Stimulated activated naive CD8-positive, alpha-beta T cell treated with anti-CD3 and anti-CD28 coated beads, Interleukin-15, Interleukin-2, amounts not matched to agents 100 ng/mL and 50 ng/mL, for 24 hours (primary cell): ENCODE measurements around the gene HYPK.
"Not testable (repeated sequence)": the region's sequence is repeated elsewhere in the genome, so short reads cannot be mapped to it uniquely, and the experiment has no call there.

Experiments
- H3K27ac Mint-ChIP-seq: one replicate; pipeline ENCODE4 v1.8.0; 2021; ENCODE audit warnings: mild to moderate bottlenecking, mixed read lengths
- H3K27me3 Mint-ChIP-seq: one replicate; pipeline ENCODE4 v1.8.0; 2021; ENCODE audit warnings: mixed read lengths
- H3K36me3 Mint-ChIP-seq: one replicate; pipeline ENCODE4 v1.8.0; 2021; ENCODE audit warnings: low read depth, mixed read lengths
- H3K4me1 Mint-ChIP-seq: one replicate; pipeline ENCODE4 v1.8.0; 2021; ENCODE audit warnings: low read depth, mixed read lengths
- H3K4me3 Mint-ChIP-seq: one replicate; pipeline ENCODE4 v1.8.0; 2021; ENCODE audit warnings: mild to moderate bottlenecking, mixed read lengths
- H3K9me3 Mint-ChIP-seq: one replicate; pipeline ENCODE4 v1.8.0; 2021; ENCODE audit warnings: mixed read lengths

The HYPK gene

DNA sequence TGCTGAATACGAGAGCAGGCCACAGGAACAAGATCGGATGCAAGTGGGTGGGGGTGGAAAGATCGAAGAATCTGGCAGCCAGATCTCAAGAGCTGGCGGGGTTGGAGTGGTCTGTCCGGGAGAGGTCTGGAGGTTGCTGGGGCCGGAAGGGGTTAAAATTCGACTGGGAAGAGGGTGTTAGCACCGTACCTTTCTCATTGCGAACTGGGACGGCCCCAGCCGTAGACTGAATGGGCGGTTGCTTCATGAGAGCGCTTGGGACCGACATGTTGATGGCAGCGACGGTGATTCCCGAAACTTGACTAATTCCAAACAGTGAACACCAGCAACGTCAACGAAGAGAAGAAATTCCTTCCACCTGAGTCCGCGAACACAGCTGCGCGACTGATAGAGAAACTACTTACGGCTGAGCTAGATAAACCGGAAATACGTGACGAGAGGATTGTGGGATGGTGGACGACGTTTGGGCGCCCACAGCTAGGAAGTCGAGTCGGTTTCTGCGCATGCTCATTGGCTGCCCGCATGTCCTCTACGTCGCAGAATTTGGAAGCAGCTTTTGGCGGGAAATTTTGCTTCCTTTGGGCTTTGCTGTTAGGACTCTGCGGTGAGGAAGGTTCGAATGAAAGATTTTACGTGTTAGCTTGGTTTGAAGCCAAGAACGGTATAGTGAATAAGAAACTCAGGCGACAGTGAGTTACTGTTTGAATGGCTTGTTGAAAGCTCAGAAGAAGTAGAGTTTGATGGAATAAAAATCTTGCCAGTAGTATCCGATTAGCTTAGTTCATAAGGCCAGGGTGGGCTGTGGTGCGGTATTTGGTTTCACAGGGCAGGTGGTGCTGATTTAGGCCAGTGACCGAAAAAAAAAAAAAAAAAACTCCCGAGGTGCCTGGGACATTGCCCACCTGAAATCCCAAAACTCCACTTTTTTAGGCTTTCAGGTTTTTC is 24.2 kb downstream of the HYPK start, which contains the start of gene MFAP1:
Gene MFAP1, minus strand, starts transcription at position 389 of the 945 bp plus-strand sequence. Its CDS starts 121 bp downstream, at position 268.
- H3K4me1 Mint-ChIP-seq: peaks cover 69% of the 10 kb centered on the region
- peaks cover 4% of the 10 kb centered on the region for H3K9me3 Mint-ChIP-seq
- H3K4me3 Mint-ChIP-seq: peak within 1 kb of the TSS; percentile 98
- H3K27ac Mint-ChIP-seq: peak within 1 kb of the TSS; percentile 98
- peaks cover 42% of the 10 kb centered on the region for H3K36me3 Mint-ChIP-seq
- H3K27me3 Mint-ChIP-seq: no peaks in the 10 kb centered on the region

DNA sequence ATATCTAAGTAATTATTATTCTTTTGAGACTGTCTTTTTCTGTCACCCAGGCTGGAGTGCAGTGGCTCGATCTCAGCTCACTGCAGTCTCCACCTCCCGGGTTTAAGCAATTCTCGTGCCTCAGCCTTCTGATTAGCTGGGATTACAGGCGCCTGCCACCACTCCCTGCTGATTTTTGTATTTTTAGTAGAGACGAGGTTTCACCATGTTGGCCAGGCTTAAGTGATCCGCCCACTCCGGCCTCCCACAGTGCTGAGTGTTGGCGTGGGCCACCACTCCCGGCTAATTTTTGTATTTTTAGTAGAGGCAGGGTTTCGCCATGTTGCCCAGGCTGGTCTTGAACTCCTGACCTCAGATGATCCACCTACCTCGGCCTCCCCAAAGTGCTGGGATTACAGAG is 24.9 kb downstream of the HYPK start:
- Mint-ChIP-seq H3K36me3 (peaks cover 43% of the 10 kb centered on the region), H3K4me1 (peaks cover 71% of the 10 kb centered on the region), H3K27ac (peak overlapping the region; percentile 98)
- not testable (repeated sequence) for H3K4me3 Mint-ChIP-seq, H3K9me3 Mint-ChIP-seq, H3K27me3 Mint-ChIP-seq

DNA sequence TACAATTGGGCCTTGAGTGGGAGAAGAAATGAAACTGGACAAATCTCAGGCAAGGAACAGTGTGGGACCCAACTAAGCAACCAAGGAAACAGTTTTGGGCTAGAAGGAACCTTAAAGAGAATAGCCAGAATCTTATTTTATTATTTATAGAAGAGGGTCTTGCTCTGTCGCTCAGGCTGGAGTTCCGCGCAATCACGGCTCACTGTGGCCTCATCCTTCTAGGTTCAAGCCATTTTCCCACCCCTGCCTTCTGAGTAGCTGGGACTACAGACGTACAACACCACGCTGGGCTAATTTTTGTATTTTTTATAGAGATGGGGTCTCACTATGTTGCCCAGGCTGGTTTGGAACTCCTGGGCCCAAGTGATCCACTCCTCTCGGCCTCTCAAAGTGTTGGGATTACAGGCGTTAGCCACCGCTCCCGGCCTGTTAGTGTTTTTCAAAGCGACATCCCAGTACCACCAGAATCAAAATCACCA is 25.7 kb downstream of the HYPK start:
- Mint-ChIP-seq H3K27me3 (no peaks in the 10 kb centered on the region), H3K27ac (peak overlapping the region; percentile 75), H3K9me3 (peaks cover 4% of the 10 kb centered on the region), H3K4me3 (peak overlapping the region; percentile 89), H3K4me1 (peaks cover 68% of the 10 kb centered on the region), H3K36me3 (peaks cover 41% of the 10 kb centered on the region)

DNA sequence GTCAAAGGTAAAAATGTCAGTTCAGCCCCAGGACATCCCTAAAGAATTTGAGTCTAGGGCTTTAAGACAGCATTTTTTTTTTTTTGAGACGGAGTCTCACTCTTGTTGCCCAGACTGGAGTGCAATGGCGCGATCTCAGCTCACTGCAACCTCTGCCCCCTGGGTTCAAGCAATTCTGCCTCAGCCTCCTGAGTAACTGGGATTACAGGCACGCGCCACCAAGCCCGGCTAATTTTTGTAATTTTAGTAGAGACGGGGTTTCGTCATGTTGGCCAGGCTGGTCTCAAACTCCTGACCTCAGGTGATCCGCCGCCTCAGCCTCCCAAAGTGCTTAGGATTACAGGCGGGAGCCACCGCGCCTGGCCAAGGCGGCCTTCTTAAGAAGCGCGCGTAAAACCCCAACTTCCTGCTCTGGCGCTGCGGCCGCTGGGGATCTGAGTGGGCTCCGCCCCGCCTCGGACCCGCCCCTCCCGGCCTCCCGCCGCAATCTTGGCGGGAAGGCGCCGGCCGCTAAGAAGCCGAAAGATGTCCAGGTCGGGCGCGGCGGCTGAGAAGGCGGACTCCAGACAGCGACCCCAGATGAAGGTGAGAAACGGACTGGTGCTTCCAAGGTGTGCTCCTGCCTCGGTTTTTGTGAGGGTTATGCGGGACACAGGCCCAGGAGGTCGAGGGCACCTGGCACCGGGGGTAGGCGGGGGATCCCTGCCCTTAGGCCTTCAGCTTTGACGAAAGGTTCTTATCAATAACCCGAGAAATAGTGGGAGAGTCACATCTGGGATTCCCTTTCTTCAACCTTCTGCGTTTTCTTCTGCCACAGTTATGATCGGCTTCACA is 26.3 kb downstream of the HYPK start, which contains the start of gene WDR76:
Gene WDR76, plus strand, starts transcription at position 495 of the 834 bp plus-strand sequence. Its CDS starts 31 bp downstream, at position 526.
- no peaks in the 10 kb centered on the region for H3K27me3 Mint-ChIP-seq
- H3K36me3 Mint-ChIP-seq: peaks cover 38% of the 10 kb centered on the region
- peak within 1 kb of the TSS; percentile 75 for H3K27ac Mint-ChIP-seq
- H3K4me3 Mint-ChIP-seq: peak within 1 kb of the TSS; percentile 89
- peaks cover 66% of the 10 kb centered on the region for H3K4me1 Mint-ChIP-seq
- peaks cover 4% of the 10 kb centered on the region for H3K9me3 Mint-ChIP-seq

DNA sequence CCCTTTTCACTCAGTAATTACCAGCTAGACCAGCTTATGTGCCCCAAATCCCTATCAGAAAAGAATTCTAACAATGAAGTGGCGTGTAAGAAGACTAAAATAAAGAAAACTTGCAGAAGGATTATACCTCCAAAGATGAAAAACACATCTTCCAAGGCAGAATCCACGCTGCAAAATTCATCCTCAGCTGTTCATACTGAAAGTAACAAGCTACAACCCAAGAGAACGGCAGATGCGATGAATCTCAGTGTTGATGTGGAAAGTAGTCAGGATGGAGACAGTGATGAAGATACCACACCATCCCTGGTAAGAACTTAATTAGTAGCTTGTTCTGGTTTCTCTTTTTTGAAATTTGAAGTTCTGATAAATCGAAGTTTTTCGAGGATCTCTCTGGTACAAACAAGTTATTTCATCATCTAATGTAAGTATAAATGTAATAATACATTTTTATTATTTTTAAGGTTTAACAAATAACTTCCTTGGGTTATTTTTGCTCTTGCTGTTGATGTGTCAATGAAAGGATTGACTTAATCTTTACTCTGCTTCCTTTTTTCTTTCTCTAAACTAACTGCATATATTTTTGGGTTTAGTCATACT is 27.8 kb downstream of the HYPK start:
- peaks cover 58% of the 10 kb centered on the region for H3K4me1 Mint-ChIP-seq
- H3K9me3 Mint-ChIP-seq: peaks cover 4% of the 10 kb centered on the region
- peak overlapping the region; percentile 89 for H3K27ac Mint-ChIP-seq
- peaks cover 41% of the 10 kb centered on the region for H3K36me3 Mint-ChIP-seq
- no peaks in the 10 kb centered on the region for H3K27me3 Mint-ChIP-seq
- H3K4me3 Mint-ChIP-seq: peak overlapping the region; percentile 89

DNA sequence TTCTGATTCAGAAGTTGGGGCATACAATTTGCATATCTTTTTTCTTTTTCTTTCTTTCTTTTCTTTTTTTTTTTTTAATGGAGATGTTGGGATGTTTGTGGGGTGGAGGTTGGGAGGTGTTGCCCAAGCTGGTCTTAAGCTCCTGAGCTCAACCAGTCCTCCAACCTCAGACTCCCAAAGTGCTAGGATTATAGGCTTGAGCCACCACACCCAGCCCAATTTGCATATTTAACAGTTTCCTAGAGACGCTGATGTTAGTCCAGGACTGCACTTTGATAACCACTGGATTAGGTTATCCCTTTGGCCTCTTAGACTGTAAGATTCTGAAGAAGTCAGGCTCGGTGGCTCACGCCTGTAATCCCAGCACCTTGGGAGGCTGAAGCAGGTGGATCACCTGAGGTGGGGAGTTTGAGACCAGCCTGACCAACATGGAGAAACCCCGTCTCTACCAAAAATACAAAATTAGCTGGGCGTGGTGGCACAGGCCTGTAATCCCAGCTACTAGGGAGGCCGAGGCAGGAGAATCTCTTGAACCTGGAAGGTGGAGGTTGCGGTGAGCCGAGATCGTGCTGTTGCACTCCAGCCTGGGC is 29.6 kb downstream of the HYPK start:
- Mint-ChIP-seq H3K27ac (peak overlapping the region; percentile 60), H3K4me1 (peaks cover 48% of the 10 kb centered on the region), H3K4me3 (peak overlapping the region; percentile 89), H3K36me3 (peaks cover 48% of the 10 kb centered on the region)
- not testable (repeated sequence) for H3K27me3 Mint-ChIP-seq, H3K9me3 Mint-ChIP-seq

DNA sequence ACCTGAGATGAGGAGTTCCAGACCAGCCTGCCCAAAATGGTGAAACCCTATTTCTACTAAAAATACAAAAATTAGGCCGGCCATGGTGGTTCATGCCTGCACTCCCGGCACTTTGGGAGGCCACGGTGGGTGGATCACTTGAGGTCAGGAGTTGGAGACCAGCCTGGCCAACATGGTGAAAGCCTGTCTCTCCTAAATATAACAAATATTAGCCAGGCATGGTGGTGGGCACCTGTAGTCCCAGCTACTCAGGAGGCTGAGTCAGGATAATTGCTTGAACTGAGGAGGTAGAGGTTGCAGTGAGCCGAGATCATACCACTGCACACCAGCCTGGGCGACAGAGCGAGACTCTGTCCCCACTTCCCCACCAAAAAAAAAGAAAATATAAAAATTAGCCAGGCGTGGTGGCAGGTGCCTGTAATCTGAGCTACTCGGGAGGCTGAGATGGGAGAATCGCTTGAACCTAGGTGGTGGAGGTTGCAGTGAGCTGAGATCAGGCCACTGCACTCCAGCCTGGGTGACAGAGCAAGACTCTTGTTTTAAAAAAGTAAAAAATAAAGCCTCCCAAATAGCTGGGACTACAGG is 30.4 kb downstream of the HYPK start:
- H3K9me3 Mint-ChIP-seq, H3K27me3 Mint-ChIP-seq, H3K4me3 Mint-ChIP-seq, H3K27ac Mint-ChIP-seq: not testable (repeated sequence)
- H3K36me3 Mint-ChIP-seq: peaks cover 53% of the 10 kb centered on the region
- H3K4me1 Mint-ChIP-seq: peaks cover 46% of the 10 kb centered on the region

DNA sequence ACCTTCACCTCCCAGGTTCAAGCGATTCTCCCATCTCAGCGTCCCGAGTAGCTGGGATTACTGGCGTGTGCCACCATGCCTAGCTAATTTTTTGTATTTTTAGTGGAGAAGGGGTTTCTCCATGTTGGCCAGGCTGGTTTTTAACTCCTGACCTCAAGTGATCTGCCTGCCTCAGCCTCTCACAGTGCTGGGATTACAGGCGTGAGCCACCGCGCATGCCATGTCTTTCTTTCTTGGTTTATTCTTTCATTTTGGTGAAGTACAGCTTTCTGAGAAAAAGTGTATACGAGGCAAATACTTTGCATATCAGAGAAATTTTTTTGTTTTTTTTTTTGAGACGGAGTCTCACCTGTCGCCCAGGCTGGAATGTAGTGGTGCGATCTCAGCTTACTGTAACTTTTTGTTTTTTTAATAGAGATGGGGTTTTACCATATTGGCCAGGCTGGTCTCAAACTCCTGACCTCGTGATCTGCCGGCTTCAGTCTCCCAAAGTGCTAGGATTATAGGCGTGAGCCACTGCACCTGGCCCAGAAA is 31.2 kb downstream of the HYPK start:
- H3K4me3 Mint-ChIP-seq: peak overlapping the region; percentile 28
- H3K27ac Mint-ChIP-seq, H3K9me3 Mint-ChIP-seq, H3K27me3 Mint-ChIP-seq: not testable (repeated sequence)
- peaks cover 61% of the 10 kb centered on the region for H3K36me3 Mint-ChIP-seq
- peaks cover 38% of the 10 kb centered on the region for H3K4me1 Mint-ChIP-seq

DNA sequence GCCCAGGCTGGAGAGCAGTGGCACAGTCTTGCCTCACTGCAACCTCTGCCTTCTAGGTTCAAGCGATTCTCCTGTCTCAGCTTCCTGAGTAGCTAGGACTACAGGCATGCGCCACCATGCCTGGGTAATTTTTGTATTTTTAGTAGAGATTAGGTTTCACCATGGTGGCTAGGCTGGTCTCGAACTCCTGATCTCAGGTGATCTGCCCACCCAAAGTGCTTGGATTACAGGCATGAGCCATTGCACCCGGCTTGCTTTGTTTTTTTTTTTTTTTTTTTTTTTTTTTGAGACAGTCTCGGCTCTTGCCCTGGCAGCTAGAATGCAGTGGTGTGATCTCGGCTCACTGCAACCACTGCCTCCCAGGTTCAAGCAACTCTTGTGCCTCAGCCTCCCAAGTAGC is 32.1 kb downstream of the HYPK start:
- H3K4me3 Mint-ChIP-seq, H3K9me3 Mint-ChIP-seq, H3K27ac Mint-ChIP-seq, H3K27me3 Mint-ChIP-seq: not testable (repeated sequence)
- H3K36me3 Mint-ChIP-seq: peaks cover 67% of the 10 kb centered on the region
- H3K4me1 Mint-ChIP-seq: peaks cover 37% of the 10 kb centered on the region

DNA sequence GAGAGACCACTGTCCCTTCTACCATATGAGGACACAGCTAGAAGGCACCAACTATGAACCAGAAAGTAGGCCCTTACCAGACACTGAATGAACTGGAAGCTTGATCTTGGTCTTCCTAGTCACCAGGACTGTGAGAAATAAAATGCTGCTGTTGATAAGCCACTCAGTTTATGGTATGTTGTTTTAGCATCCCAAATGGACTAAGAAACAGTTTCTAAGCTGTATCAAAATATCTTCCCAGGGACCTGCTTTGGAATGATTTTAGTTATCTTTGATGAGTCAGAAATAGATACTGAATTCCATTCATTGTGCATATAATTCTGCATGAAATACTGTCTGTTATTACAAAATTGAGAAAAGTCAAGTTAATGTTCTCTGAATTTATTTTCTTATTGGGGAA is 45.0 kb downstream of the HYPK start:
- peaks cover 50% of the 10 kb centered on the region for H3K36me3 Mint-ChIP-seq
- H3K4me1 Mint-ChIP-seq: no peaks in the 10 kb centered on the region
- no peak overlapping the region for H3K27ac Mint-ChIP-seq

DNA sequence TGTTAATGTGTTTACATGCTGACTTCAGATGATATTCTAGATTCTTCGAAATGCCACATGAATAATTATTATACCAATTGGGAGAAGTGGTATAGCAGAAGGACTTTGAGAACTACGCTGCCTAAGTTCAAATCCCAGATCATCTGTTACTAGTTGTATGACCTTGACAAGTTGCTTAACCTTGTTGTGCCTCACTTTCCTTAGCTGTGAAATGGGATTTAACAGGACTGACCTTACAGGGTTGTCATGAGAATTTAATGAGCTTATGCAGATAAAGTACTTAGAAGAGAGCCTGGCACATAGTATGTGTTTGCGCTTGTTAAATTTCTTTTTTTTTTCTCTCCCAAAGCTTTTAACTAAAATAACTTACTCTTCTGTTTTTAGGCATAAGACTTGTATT is 50.9 kb downstream of the HYPK start:
- Mint-ChIP-seq H3K4me3 (no peak overlapping the region), H3K27me3 (no peaks in the 10 kb centered on the region), H3K27ac (no peak overlapping the region), H3K36me3 (peaks cover 62% of the 10 kb centered on the region), H3K4me1 (no peaks in the 10 kb centered on the region), H3K9me3 (no peaks in the 10 kb centered on the region)

More for the DNA sequence above, 45.0 kb downstream of the HYPK start:
- Mint-ChIP-seq H3K9me3 (no peaks in the 10 kb centered on the region), H3K27me3 (no peaks in the 10 kb centered on the region), H3K4me3 (no peak overlapping the region)

DNA sequence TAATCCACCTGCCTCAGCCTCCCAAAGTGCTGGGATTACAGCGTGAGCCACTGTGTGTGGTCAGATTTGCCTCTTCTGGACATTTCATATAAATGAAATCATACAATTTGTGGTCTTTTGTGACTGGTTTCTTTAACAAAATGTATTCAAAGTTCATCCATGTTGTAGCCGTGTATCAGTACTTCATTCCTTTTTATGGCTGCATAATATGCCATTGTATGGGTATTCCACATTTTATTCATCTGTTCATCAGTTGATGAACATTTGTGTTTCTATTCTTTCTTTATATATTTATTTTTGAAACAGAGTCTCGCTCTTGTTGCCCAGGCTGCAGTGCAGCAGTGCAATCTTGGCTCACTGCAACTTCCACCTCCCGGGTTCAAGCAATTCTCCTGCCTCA is 52.2 kb downstream of the HYPK start:
- no peaks in the 10 kb centered on the region for H3K4me1 Mint-ChIP-seq
- H3K27me3 Mint-ChIP-seq: no peaks in the 10 kb centered on the region
- H3K36me3 Mint-ChIP-seq: peaks cover 71% of the 10 kb centered on the region
- no peak overlapping the region for H3K27ac Mint-ChIP-seq
- no peaks in the 10 kb centered on the region for H3K9me3 Mint-ChIP-seq
- no peak overlapping the region for H3K4me3 Mint-ChIP-seq
